SK-N-SH treated with all-trans-retinoic acid at 6 μM for 48 hours (cell line): ENCODE measurements around the gene MARK3.

Source experiments
- ARNTL ChIP-seq: fragments of 450-650 bp; formaldehyde crosslinking; IDR thresholded peaks from 2 replicates; pipeline ENCODE4 v1.5.0; 2020; ENCODE audit warnings: low read depth, mild to moderate bottlenecking, moderate library complexity, borderline replicate concordance
- TF ChIP-seq, protein P1 (sequence below): fragments of 250-450 bp; sonication (Bioruptor Pico); IDR thresholded peaks from 2 replicates; pipeline ENCODE4 v1.5.0; 2020; ENCODE audit warnings: mild to moderate bottlenecking, moderate library complexity

DNA sequence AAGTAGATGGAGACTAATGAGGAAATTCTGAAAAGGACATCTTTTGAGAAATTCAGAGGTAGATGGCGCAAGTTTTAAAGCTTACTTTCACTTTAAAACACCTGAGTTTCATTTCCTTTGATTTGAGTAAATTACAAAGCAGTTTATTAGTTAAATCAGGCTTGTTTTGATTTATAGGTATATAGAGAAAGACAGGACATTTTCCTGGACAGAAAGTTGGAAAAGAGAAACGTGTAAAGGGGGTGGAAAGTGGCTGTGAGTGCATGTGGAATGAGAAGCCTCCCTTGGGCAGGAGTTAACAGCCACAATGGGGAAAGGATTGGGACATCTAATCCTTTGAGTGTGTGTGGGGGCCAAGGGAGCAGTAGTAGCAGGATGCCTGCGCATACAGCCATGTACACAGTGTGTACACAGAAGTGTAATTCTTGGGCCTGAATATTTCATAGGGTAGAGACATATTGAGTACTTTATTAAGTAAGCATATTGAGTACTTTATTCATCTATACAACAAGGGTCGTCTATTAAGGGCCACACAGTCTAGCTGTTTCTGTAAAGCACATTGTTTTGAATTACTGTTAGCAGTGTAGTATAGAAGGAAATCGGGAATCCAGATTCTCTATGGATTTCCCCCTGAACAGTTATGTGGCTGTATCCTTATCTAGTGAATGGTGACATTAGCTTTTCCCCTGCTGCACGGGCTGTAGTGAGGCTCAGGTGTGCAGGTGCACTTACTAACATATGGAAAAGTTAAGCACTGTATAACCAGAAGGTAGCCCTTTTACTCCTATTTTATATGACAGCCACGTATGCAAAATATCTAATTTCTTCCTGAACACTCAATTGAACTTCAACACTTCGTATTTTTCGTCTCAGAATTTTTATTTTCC, 19.1 kb downstream of the MARK3 start:
- TF ChIP-seq, protein P1, sequence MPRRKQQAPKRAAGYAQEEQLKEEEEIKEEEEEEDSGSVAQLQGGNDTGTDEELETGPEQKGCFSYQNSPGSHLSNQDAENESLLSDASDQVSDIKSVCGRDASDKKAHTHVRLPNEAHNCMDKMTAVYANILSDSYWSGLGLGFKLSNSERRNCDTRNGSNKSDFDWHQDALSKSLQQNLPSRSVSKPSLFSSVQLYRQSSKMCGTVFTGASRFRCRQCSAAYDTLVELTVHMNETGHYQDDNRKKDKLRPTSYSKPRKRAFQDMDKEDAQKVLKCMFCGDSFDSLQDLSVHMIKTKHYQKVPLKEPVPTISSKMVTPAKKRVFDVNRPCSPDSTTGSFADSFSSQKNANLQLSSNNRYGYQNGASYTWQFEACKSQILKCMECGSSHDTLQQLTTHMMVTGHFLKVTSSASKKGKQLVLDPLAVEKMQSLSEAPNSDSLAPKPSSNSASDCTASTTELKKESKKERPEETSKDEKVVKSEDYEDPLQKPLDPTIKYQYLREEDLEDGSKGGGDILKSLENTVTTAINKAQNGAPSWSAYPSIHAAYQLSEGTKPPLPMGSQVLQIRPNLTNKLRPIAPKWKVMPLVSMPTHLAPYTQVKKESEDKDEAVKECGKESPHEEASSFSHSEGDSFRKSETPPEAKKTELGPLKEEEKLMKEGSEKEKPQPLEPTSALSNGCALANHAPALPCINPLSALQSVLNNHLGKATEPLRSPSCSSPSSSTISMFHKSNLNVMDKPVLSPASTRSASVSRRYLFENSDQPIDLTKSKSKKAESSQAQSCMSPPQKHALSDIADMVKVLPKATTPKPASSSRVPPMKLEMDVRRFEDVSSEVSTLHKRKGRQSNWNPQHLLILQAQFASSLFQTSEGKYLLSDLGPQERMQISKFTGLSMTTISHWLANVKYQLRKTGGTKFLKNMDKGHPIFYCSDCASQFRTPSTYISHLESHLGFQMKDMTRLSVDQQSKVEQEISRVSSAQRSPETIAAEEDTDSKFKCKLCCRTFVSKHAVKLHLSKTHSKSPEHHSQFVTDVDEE (CRISPR knock-in tag), result no peak
- TF ChIP-seq ARNTL (CRISPR knock-in tag), result no peak
